Neural progenitor cell (in vitro differentiated cells): ENCODE measurements around the gene LRRC72. TPM values are rescaled to one million over a fixed set of nuclear protein-coding genes. Genes with fewer than 3 reads are reported as not detected.

Experiments
- DNase-seq: peaks from one replicate; pipeline ENCODE4 v3.0.0-alpha.2; 2016; ENCODE audit warnings: low spot score
- H2AFZ ChIP-seq: fragments of 200-600 bp; sonication (generic); replicated peaks from 2 replicates; pipeline ENCODE4 v1.6.1; 2016; ENCODE audit warnings: antibody characterized with exemption
- H3F3A ChIP-seq: fragments of 200-600 bp; sonication (generic); 2 replicates; pipeline ENCODE4 v1.6.1; 2016; ENCODE audit warnings: antibody characterized with exemption, low read depth
- H3K27ac ChIP-seq: fragments of 200-600 bp; sonication (generic); 2 replicates; pipeline ENCODE4 v1.5.1; 2016; ENCODE audit warnings: mild to moderate bottlenecking
- H3K27me3 ChIP-seq: fragments of 200-600 bp; sonication (generic); 2 replicates; pipeline ENCODE4 v1.6.1; 2016; ENCODE audit warnings: mild to moderate bottlenecking, moderate library complexity
- H3K36me3 ChIP-seq: fragments of 200-600 bp; sonication (generic); 2 replicates; pipeline ENCODE4 v1.5.1; 2016
- H3K4me1 ChIP-seq: fragments of 200-600 bp; sonication (generic); 2 replicates; pipeline ENCODE4 v1.6.1; 2016; ENCODE audit warnings: mixed run types
- H3K4me2 ChIP-seq: fragments of 200-600 bp; sonication (generic); 2 replicates; pipeline ENCODE4 v1.6.1; 2016
- H3K4me3 ChIP-seq: fragments of 200-600 bp; sonication (generic); 2 replicates; pipeline ENCODE4 v1.5.1; 2016
- H3K79me2 ChIP-seq: fragments of 200-600 bp; sonication (generic); 2 replicates; pipeline ENCODE4 v1.6.1; 2016; ENCODE audit warnings: low read depth
- H3K9ac ChIP-seq: fragments of 200-600 bp; sonication (generic); 2 replicates; pipeline ENCODE4 v1.6.1; 2016
- H3K9me3 ChIP-seq: fragments of 200-600 bp; sonication (generic); 2 replicates; pipeline ENCODE4 v1.5.1; 2016; ENCODE audit warnings: low read depth
- H4K20me1 ChIP-seq: fragments of 200-600 bp; sonication (generic); 2 replicates; pipeline ENCODE4 v1.6.1; 2016; ENCODE audit warnings: low read depth
- H3K27ac Mint-ChIP-seq: 3 replicates; pipeline ENCODE4 v1.8.0; 2021; ENCODE audit warnings: mixed read lengths
- H3K27me3 Mint-ChIP-seq: 2 replicates; pipeline ENCODE4 v1.8.0; 2022; ENCODE audit warnings: low read depth, mild to moderate bottlenecking, inconsistent platforms, moderate library complexity, mixed read lengths; ENCODE audit not compliant: insufficient read depth
- H3K36me3 Mint-ChIP-seq: 3 replicates; pipeline ENCODE4 v1.8.0; 2021; ENCODE audit warnings: mixed read lengths
- H3K4me1 Mint-ChIP-seq: 3 replicates; pipeline ENCODE4 v1.8.0; 2021; ENCODE audit warnings: mixed read lengths
- H3K4me3 Mint-ChIP-seq: 3 replicates; pipeline ENCODE4 v1.8.0; 2021; ENCODE audit warnings: mild to moderate bottlenecking, moderate library complexity, mixed read lengths
- H3K9me3 Mint-ChIP-seq: 3 replicates; pipeline ENCODE4 v1.8.0; 2020; ENCODE audit warnings: mixed read lengths
- EZH2 ChIP-seq: fragments of 200-600 bp; sonication (generic); IDR thresholded peaks from 2 replicates; pipeline ENCODE4 v1.6.1; 2017; ENCODE audit warnings: antibody characterized with exemption, mild to moderate bottlenecking, moderate library complexity
- EZH2phosphoT487 ChIP-seq: fragments of 200-600 bp; sonication (generic); IDR thresholded peaks from 2 replicates; pipeline ENCODE4 v1.6.1; 2017; ENCODE audit warnings: antibody characterized with exemption
- total RNA-seq: library from RNA; depleted of rRNA; stranded (reverse); fragments of >200 nt; gene quantifications from 2 replicates; pipeline ENCODE4 v1.2.3, GENCODE V29; 2015; ENCODE audit warnings: low replicate concordance
- TF ChIP-seq, protein P1 (sequence below): fragments of 200-600 bp; sonication (generic); IDR thresholded peaks from 2 replicates; pipeline ENCODE4 v1.5.1; 2017; ENCODE audit warnings: antibody characterized with exemption, mild to moderate bottlenecking

LRRC72 gene
- total RNA-seq, 1 donor from 2014 or later = not detected

DNA sequence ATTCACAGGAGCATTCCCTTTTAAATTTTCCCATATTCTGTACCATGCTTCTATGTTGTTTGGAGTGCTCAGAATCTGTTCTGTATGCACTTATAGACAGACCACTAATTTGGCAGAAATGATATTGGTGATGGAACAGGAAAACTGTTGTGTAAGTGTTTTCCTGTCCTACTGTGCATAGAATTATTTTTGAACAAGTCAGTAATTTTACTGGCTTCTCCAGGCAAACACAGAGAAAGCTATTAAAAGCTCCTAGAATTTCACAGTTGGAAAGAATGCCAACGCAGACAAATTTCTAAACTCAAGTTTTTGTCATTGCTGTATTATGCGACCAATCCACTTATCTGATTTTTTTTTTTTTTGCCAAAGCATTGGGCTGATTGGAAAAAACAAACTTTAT lies 63.3 kb downstream of the LRRC72 start:
- Histone ChIP-seq H3K36me3 (no peaks in the 10 kb centered on the region), H2AFZ (no peak overlapping the region), H3K9me3 (no peaks in the 10 kb centered on the region), H3K9ac (no peak overlapping the region), H3F3A (peaks cover 14% of the 10 kb centered on the region), H3K4me2 (no peak overlapping the region), H3K79me2 (no peaks in the 10 kb centered on the region), H4K20me1 (no peaks in the 10 kb centered on the region), H3K27ac (no peak overlapping the region), H3K4me1 (peaks cover 7% of the 10 kb centered on the region), H3K27me3 (no peaks in the 10 kb centered on the region), H3K4me3 (no peak overlapping the region)
- Mint-ChIP-seq H3K4me3 (no peak overlapping the region), H3K4me1 (peaks cover 3% of the 10 kb centered on the region), H3K36me3 (peaks cover 5% of the 10 kb centered on the region), H3K27ac (no peak overlapping the region), H3K9me3 (peaks cover 2% of the 10 kb centered on the region), H3K27me3 (peaks cover 4% of the 10 kb centered on the region)
- TF ChIP-seq EZH2 (no peak), EZH2phosphoT487 (no peak)
- TF ChIP-seq, protein P1, sequence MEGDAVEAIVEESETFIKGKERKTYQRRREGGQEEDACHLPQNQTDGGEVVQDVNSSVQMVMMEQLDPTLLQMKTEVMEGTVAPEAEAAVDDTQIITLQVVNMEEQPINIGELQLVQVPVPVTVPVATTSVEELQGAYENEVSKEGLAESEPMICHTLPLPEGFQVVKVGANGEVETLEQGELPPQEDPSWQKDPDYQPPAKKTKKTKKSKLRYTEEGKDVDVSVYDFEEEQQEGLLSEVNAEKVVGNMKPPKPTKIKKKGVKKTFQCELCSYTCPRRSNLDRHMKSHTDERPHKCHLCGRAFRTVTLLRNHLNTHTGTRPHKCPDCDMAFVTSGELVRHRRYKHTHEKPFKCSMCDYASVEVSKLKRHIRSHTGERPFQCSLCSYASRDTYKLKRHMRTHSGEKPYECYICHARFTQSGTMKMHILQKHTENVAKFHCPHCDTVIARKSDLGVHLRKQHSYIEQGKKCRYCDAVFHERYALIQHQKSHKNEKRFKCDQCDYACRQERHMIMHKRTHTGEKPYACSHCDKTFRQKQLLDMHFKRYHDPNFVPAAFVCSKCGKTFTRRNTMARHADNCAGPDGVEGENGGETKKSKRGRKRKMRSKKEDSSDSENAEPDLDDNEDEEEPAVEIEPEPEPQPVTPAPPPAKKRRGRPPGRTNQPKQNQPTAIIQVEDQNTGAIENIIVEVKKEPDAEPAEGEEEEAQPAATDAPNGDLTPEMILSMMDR = no peak
- DNase-seq = no peak

DNA sequence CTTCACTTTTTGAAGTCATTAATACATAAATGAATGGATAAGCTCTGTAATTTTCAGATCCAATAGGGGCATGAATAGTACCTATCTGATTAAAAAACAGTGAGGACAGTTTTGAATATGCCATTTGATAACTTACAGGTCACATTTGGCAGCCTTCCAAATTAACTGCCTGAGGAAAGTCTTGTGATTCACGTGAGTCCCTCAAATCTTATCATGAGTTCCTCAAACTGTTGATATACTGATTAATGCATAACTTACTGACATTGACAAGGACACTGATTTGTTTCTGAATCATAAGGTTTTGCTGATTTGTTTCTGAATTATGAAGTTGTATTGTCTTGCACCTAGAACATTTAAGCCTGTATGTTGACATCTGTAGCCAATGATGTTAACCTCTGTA lies 63.8 kb downstream of the LRRC72 start:
- H3K36me3 ChIP-seq = no peaks in the 10 kb centered on the region
- H3K27ac ChIP-seq = no peak overlapping the region
- H3K4me3 ChIP-seq = no peak overlapping the region
- H3K4me1 Mint-ChIP-seq = peaks cover 3% of the 10 kb centered on the region
- no peak overlapping the region for H2AFZ ChIP-seq
- no peak overlapping the region for H3K27ac Mint-ChIP-seq
- peaks cover 5% of the 10 kb centered on the region for H3K36me3 Mint-ChIP-seq
- H3K4me3 Mint-ChIP-seq = no peak overlapping the region
- H3K79me2 ChIP-seq = no peaks in the 10 kb centered on the region
- no peak for DNase-seq
- H3K4me1 ChIP-seq = peaks cover 11% of the 10 kb centered on the region
- no peaks in the 10 kb centered on the region for H3K9me3 ChIP-seq
- no peaks in the 10 kb centered on the region for H3K9me3 Mint-ChIP-seq
- H3K9ac ChIP-seq = no peak overlapping the region
- H3K4me2 ChIP-seq = no peak overlapping the region
- peaks cover 14% of the 10 kb centered on the region for H3F3A ChIP-seq
- TF ChIP-seq EZH2phosphoT487 = no peak
- TF ChIP-seq, protein P1 = no peak
- TF ChIP-seq EZH2 = no peak
- H3K27me3 Mint-ChIP-seq = peaks cover 4% of the 10 kb centered on the region
- no peaks in the 10 kb centered on the region for H4K20me1 ChIP-seq
- H3K27me3 ChIP-seq = no peaks in the 10 kb centered on the region

DNA sequence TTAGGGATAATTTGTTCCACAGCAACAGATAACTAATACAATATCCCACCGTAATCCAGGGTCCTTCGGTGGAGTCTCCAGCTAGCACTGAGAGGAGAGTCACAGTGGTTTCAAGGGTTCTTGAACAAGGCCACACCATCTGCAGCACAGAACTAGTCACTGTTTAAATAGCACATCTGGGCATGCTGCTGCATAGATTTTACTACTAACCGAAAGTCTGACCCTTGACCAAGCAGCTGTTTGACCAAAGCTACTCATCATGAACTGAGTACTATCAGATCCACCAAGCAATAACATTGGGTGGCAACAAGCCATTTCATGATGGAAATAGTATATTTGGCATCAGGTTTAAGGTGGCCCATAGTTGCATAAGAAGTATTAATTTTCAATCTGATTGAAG lies 65.8 kb downstream of the LRRC72 start:
- Mint-ChIP-seq H3K27ac (no peak overlapping the region), H3K9me3 (no peaks in the 10 kb centered on the region), H3K4me3 (no peak overlapping the region), H3K27me3 (no peaks in the 10 kb centered on the region), H3K36me3 (no peaks in the 10 kb centered on the region), H3K4me1 (peaks cover 3% of the 10 kb centered on the region)
- no peaks in the 10 kb centered on the region for H3K36me3 ChIP-seq
- H3K4me3 ChIP-seq = no peak overlapping the region
- H3K27ac ChIP-seq = no peak overlapping the region
- no peaks in the 10 kb centered on the region for H3K27me3 ChIP-seq
- H3F3A ChIP-seq = peaks cover 16% of the 10 kb centered on the region
- no peak overlapping the region for H3K9ac ChIP-seq
- TF ChIP-seq EZH2 (no peak), EZH2phosphoT487 (no peak)
- TF ChIP-seq, protein P1 = no peak
- no peaks in the 10 kb centered on the region for H3K79me2 ChIP-seq
- H4K20me1 ChIP-seq = no peaks in the 10 kb centered on the region
- no peak overlapping the region for H3K4me2 ChIP-seq
- H2AFZ ChIP-seq = no peak overlapping the region
- H3K9me3 ChIP-seq = no peaks in the 10 kb centered on the region
- H3K4me1 ChIP-seq = peaks cover 27% of the 10 kb centered on the region
- DNase-seq = no peak
